Stimulated activated CD4-positive, alpha-beta T cell treated with anti-CD3 and anti-CD28 coated beads, Interleukin-12 subunit alpha, Interleukin-12 subunit beta, amount 100 ng/mL, for 24 hours (primary cell): ENCODE measurements around the gene CYP27C1.
A peak's percentile ranks its signal among the peaks of the same experiment; 100 is the strongest.
"Not testable (repeated sequence)": the region's sequence is repeated elsewhere in the genome, so short reads cannot be mapped to it uniquely, and the experiment has no call there.

Source experiments
- DNase-seq, 2 experiments: peaks; one replicate each; pipeline ENCODE4 v3.0.0-alpha.2; 2020; ENCODE audit warnings: low read depth in 2 of 2

Gene CYP27C1

DNA sequence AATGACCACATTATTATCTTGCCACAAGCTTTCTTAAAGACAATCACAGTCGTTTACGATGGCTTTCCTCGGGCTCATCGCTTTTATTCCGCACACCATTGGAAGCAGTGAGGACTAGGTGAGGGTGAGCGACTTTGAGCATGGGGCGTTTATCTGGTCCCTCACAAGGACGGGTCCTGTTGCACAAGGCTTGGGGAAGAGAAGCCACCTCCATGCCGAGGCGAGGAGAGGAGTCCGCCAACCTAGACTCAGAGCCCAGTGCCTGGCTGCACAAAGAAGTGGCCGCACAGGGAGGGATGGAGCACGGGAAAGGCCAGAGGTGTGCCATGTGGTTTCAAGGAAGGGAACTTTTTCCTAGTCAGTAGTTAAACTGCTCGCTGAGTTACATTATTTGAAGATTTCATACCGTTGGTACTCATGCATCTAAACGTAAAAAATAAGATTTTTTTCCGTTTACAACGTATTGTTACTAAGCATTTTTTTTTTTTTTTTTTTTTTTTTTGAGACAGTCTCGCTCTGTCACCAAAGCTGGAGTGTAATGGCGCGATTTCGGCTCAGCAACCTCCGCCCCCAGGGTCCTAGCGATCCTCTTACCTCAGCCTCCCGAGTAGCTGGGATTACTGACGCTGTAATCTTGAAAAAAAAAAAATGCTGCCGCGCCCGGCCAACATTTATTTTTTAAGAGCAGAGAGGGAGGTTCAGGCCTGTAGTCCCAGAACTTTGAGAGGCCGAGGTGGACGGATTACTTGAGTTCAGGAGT lies 849 bp upstream of the CYP27C1 start:
- no peak for DNase-seq

DNA sequence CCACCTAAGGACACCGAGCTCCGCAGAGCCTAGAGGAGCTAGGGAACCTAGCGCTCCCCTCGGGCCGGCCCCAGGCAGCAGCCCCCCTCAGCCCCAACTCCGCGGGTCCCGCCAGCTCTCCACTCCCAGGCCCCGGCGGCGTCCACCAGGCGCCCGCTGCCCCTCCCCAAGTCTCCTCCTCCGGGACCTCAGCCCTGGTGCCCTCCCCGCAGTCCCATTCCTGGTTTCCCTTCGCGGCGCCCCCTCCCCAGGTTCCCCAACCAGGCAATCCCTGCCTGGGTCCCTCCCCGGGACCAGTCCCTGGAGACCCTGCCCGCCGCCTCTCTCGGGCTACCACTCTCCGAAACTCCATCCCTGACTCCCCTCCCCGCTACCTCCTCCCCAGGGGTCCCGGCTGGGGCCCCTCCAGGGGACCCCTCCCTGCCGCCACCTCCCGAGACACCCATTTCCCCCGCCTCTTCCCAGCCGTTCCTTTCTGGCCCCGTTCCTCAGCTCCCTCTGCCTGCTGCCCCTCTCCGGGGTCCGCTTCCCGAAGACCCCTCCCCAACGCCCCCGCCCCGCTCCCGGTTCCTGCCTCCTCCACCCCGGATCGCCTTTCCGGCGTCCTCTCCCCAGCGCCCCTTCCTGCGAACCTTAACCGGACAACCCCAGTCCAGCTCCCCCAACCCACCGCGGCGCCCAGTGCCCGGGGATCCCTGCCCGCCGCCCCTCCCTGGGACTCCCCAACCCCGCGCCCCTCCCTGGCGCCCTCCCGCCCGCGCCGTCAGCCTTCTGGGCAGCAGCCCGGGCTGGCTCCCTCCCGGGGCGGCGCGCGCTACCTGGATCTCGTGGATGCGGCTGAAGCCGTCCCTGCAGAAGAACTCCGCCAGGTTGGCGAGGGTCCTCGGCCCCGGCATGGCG lies 678 bp downstream of the CYP27C1 start:
- no peak for DNase-seq

GRCh38 chr2:127218812-127219170 lies 1.3 kb downstream of the CYP27C1 start:
- no peak for DNase-seq

DNA sequence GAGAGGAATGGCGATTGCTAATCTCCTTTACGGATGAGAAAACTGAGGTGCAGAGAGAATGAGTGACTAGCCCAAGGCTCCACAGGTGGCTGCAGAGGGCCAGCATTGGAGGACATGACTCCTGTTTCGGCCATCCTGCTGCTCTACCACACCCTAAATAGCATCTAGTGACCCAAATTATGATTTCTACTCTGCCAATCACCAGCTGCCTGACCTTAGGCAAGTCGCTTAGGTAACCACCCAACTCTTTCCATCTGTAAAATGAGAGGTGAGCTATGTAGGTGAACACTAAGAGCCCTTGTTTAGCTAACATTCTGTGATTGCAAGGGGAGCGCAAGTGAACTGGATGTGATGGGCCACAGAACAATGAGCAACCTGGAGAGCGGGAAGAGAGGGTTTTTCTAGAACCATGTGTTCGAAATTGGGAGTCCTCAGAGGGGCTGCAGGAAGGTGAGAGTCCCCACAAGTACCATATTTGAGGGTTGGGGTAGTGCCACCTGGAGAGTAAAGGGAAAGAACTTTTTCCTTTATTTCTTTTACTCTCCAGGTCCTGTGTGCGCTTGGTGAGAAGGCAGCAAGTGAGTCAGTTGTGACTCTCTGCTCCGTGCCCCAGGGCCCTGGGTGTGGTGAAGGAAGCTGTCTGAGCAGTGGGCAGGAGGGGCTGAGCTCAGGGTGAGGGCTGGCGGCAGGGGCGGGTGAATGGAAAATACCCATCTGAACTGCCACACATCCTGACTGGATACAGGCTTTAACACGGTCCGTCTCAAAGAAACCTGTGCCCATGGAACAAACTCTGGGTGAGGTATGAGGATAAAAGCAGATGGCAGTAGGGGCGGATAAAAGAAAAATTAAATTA lies 2.4 kb downstream of the CYP27C1 start:
- DNase-seq: no peak

DNA sequence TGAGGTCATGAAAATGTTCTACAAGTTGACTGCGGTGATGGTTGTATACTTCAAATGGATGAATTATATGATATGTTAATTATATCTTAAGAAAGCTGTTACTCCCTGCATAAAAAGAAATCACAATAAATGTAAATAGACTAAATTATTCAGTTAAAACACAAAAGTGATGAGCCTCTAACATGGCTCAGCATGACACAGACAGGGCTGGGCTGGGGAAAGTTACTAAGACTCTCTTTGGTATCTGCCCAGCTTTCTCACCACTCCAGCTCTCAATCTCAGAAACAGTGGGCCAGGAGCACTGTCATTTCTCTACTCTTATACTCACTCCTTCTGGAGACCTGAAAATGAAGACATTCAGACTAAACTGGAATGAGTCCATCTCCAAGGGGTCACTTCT lies 3.5 kb downstream of the CYP27C1 start:
- DNase-seq: no peak

DNA sequence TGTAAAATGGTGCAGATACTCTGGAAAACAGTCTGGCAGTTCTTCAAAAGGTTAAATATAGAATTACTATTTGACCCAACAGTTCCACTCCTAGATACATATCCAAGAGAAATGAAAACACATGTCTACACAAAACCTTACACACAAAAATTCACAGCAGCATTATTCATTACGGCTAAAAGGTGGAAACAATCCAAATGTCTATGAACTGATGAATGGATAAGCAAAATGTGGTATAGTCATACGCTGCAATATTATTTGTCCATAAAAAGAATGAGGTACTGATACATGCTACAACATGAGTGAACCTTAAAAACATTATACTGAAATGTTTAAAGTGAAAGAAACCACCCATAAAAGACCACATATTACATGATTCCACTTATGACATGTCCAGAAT lies 4.0 kb downstream of the CYP27C1 start:
- DNase-seq: no peak

DNA sequence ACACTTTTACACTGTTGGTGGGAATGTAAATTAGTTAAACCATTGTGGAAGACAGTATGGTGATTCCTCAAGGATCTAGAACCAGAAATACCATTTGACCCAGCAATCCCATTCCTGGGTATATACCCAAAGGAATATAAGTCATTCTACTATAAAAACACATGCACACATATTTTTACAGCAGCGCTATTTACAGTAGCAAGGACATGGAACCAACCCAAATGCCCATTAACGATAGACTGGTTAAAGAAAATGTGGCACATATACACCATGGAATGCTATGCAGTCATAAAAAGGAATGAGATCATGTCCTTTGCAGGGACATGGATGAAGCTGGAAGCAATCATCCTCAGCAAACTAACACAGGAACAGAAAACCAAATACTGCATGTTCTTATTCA lies 5.9 kb downstream of the CYP27C1 start:
- DNase-seq: not testable (repeated sequence)

- no peak for DNase-seq
Observed at GRCh38 chr2:127208313-127208712, 11.8 kb downstream of the CYP27C1 start.

DNA sequence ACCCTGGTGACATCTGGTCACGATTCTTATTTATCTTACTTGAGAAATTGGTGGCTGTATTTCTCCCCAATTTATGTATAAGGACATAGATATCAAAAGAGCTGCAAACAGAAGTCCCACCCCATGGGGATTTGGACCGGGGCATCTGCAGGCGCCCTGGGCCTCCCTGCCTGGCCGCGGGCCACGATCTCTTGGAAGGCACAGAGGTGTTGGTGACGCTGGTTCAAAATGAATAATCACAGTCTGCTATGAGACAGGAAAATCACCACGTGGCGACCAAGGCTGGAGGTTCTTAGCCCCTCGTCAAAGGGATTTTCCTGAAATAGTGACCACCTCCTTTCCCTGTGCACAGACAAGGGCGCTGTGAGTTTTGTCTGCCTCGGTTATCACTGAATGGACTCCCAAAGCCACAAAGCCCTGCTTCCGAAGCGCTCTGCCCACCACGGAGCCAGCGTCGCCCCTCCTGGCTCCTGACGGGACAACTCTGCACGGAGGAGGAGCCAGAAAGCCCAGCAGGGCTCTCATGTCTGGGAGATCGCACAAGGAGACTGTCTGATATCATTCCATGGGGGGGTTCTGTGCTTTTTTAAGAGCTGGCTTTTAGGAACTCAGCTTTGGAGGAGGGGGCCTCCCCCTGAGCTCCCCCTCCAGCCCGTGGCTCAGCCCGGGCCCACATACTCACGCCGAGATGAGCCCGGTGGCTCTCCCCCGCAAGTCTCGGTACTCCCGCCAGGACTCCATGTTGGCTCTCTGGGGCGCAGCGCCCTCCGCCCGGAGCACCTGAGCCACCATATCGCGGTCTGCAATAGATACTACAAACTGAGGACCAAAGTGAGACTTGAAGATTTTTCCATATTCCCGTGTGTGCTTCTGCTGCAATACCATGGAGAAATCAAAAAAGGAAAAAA lies 14.6 kb downstream of the CYP27C1 start:
- no peak for DNase-seq

DNA sequence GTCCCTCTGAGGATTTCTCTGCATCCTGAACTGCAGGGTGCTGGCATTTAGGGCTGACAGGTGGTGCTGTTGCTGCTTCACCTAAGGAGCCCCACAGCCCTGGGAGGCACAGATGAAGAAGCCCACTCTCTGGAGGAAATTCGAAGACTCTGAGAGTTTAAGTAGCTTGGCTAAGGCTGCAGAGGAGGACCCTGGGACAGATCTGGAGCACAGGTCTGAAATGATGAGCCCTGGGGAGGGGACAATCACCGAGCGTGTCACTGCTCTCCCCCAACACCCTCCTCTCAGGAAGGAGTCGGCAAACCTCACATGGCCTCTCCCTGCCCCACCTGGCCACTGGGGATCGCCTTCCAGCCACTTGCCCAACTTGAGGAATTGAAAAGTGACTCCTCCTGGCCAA lies 18.6 kb downstream of the CYP27C1 start:
- DNase-seq: no peak

GRCh38 chr2:127200962-127201361 lies 19.1 kb downstream of the CYP27C1 start:
- DNase-seq: no peak

- DNase-seq: no peak
Observed at GRCh38 chr2:127199223-127199622, 20.9 kb downstream of the CYP27C1 start.

GRCh38 chr2:127197475-127198385 lies 22.4 kb downstream of the CYP27C1 start:
- DNase-seq: peak in 1 of 2 experiments; percentile 51

DNA sequence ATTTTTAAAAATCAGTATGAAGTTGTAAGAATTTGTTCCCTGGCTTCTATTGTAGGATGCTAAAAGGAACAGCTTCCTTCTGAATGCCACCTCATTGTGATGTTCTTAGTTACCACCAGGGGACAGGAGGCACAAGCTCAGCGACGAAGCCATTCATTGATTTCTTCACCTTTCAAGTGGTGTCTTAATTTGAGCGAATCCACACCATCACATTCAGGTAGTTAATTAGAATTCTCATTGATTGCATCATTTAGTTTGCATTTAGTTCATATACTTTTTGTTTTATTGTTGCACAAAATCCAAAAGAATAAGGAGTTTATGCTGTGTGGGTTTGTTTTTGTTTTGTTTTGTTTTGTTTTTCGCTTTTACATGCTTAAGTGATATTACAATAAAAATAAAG lies 23.1 kb downstream of the CYP27C1 start:
- no peak for DNase-seq

DNA sequence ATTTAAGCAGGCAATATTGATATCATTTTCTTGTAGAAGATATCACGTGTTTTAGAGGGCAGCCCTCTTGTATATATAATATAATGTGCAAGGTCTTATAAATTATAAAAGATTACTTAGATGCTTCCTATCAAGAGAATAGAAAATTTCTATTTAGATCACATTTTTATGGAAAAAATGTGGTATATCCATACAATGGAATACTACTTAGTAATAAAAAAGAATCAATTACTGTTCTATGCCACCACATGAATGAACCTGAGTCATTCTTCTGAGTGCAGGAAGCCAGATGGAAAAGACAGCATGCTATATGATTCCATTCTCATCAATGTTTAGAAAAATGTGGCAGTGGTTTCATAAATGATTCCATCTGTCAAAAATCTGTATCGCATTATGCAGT lies 23.6 kb downstream of the CYP27C1 start:
- DNase-seq: no peak

DNA sequence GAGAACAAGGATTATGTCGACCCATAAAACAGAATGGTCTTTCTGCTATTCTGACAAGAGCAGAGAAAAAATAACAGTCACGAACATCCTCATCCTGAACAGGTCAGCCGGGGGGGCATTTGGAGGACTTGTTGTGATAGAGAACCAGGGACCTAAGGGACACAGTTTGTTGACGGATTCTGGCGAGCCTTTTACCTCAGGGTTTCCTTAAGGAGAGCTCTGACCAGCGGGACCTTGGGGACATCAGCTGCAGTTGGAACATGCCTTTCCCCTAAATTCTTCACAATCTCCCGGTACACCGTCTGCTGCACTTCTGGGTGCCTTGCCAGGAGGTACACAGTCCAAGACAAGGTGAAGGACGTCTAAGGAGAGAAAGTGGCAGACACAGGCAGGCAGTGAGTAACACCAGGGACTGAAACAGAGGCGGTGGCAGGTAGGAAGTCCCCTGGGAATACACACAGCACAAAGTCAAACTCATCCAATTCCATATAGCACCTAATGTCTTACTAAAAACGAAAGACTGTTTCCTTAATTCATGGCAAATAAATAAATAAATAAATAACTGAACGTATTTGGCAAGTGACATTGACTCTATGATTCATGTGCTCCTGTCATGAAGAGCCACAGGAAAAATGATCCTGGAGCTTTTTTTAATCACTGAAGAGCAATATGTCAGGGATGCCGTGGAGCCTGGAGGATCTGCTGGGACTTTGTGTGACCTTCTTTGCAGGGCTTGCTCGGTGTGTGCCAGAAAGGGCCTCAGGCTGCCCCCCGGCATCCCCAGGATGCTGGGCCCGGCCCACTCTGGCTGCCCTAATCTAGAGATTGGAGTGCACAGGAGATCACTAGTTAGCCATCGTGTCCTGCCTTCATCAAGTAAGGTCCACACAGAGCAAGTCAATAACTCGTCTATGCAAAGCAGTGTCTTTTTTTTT lies 24.7 kb downstream of the CYP27C1 start:
- DNase-seq: no peak

DNA sequence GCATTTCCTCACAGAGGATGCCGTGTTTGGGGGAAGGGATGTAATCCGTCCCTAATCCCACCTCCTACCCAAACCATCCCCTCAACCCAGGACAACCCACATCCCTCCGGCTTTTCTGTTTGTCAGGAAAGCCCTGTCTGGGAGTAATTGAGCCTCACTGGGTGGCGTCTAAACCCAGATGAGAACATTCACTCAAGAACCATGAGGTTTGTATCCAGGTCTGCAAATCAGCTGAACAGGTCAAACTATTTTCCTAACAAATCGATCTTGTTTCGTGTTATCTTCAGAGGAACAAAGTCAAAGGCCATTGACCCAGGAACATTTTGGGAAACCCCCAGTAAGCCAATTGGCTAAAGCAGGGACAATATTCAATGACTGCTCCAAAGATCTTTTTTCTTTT lies 25.7 kb downstream of the CYP27C1 start:
- DNase-seq: no peak

- DNase-seq: no peak
Observed at GRCh38 chr2:127193967-127194280, 26.2 kb downstream of the CYP27C1 start.
